NT2/D1 (cell line): ENCODE data around the gene SP8.
"Not testable (repeated sequence)": the region's sequence is repeated elsewhere in the genome, so short reads cannot be mapped to it uniquely, and the experiment has no call there.

ENCODE experiments used
- DNase-seq: peaks from one replicate; pipeline ENCODE4 v3.0.0-alpha.2; 2011; ENCODE audit warnings: low read depth, low spot score
- H3K27me3 ChIP-seq: 2 replicates; pipeline ENCODE4 v1.6.0; 2011; ENCODE audit warnings: mild to moderate bottlenecking; ENCODE audit not compliant: insufficient read length, insufficient read depth
- H3K36me3 ChIP-seq: 2 replicates; pipeline ENCODE4 v1.6.1; 2011; ENCODE audit warnings: mild to moderate bottlenecking, low read length, mixed read lengths; ENCODE audit not compliant: insufficient read depth, insufficient read length
- H3K4me1 ChIP-seq: 2 replicates; pipeline ENCODE4 v1.5.1; 2011; ENCODE audit not compliant: insufficient read depth, insufficient read length
- H3K4me3 ChIP-seq: 2 replicates; pipeline ENCODE4 v1.5.1; 2011; ENCODE audit warnings: low read depth; ENCODE audit not compliant: insufficient read length
- H3K9ac ChIP-seq: 2 replicates; pipeline ENCODE4 v1.6.0; 2011; ENCODE audit warnings: low read depth; ENCODE audit not compliant: insufficient read length
- H3K9me3 ChIP-seq: 2 replicates; pipeline ENCODE4 v1.5.1; 2011; ENCODE audit warnings: mild to moderate bottlenecking, low read length; ENCODE audit not compliant: insufficient read depth
- SUZ12 ChIP-seq: IDR thresholded peaks from 2 replicates; pipeline ENCODE4 v1.6.1; 2011; ENCODE audit not compliant: insufficient read length, insufficient read depth; ENCODE audit errors: extremely low read depth
- YY1 ChIP-seq: IDR thresholded peaks from 2 replicates; pipeline ENCODE4 v1.6.1; 2011; ENCODE audit not compliant: insufficient read length, insufficient read depth
- ZNF274 ChIP-seq: IDR thresholded peaks from 2 replicates; pipeline ENCODE4 v1.6.1; 2011; ENCODE audit warnings: mild to moderate bottlenecking, low read depth, low read length

SP8 gene

GRCh38 chr7:20827172-20827571 is 40.5 kb upstream of the SP8 start:
- H3K36me3 ChIP-seq = no peaks in the 10 kb centered on the region
- no peak overlapping the region for H3K9ac ChIP-seq
- no peaks in the 10 kb centered on the region for H3K9me3 ChIP-seq
- TF ChIP-seq SUZ12 = no peak
- no peak for TF ChIP-seq YY1
- TF ChIP-seq ZNF274 = no peak
- H3K4me3 ChIP-seq = no peak overlapping the region
- H3K4me1 ChIP-seq = peaks cover 5% of the 10 kb centered on the region
- no peaks in the 10 kb centered on the region for H3K27me3 ChIP-seq
- DNase-seq = no peak

- Histone ChIP-seq H3K9me3 (no peaks in the 10 kb centered on the region), H3K4me1 (peaks cover 3% of the 10 kb centered on the region), H3K9ac (no peak overlapping the region), H3K27me3 (no peaks in the 10 kb centered on the region), H3K36me3 (no peaks in the 10 kb centered on the region), H3K4me3 (no peak overlapping the region)
- peak; percentile 73 for DNase-seq
- no peak for TF ChIP-seq SUZ12
- no peak for TF ChIP-seq ZNF274
- no peak for TF ChIP-seq YY1
Measured at GRCh38 chr7:20826243-20826642, 39.6 kb upstream of the SP8 start.

- Histone ChIP-seq H3K27me3 (no peaks in the 10 kb centered on the region), H3K9ac (no peak overlapping the region), H3K4me1 (no peaks in the 10 kb centered on the region), H3K4me3 (no peak overlapping the region), H3K36me3 (no peaks in the 10 kb centered on the region), H3K9me3 (no peaks in the 10 kb centered on the region)
- no peak for DNase-seq
- TF ChIP-seq ZNF274 = no peak
- TF ChIP-seq SUZ12 = no peak
Measured at GRCh38 chr7:20825555-20825954, 38.9 kb upstream of the SP8 start.

- H3K36me3 ChIP-seq, H3K4me1 ChIP-seq: not testable (repeated sequence)
Measured at GRCh38 chr7:20821390-20821789, 34.7 kb upstream of the SP8 start.

GRCh38 chr7:20816372-20816959 is 29.8 kb upstream of the SP8 start:
- DNase-seq = no peak
- no peaks in the 10 kb centered on the region for H3K4me1 ChIP-seq
- no peak overlapping the region for H3K9ac ChIP-seq
- TF ChIP-seq SUZ12 (no peak), YY1 (no peak), ZNF274 (no peak)
- H3K27me3 ChIP-seq = no peaks in the 10 kb centered on the region
- no peak overlapping the region for H3K4me3 ChIP-seq
- H3K9me3 ChIP-seq = no peaks in the 10 kb centered on the region
- H3K36me3 ChIP-seq = no peaks in the 10 kb centered on the region

More at GRCh38 chr7:20821390-20821789, 34.7 kb upstream of the SP8 start:
- DNase-seq, H3K4me3 ChIP-seq, H3K9ac ChIP-seq, H3K9me3 ChIP-seq, H3K27me3 ChIP-seq: not testable (repeated sequence)

- no peaks in the 10 kb centered on the region for H3K4me1 ChIP-seq
- peaks cover 13% of the 10 kb centered on the region; the same call in 1 of the 2 replicates for H3K9me3 ChIP-seq
- no peak for DNase-seq
- no peak overlapping the region for H3K4me3 ChIP-seq
- no peak overlapping the region for H3K9ac ChIP-seq
- H3K36me3 ChIP-seq = no peaks in the 10 kb centered on the region
- H3K27me3 ChIP-seq = no peaks in the 10 kb centered on the region
- no peak for TF ChIP-seq ZNF274
- no peak for TF ChIP-seq SUZ12
- no peak for TF ChIP-seq YY1
Measured at GRCh38 chr7:20804345-20804744, 17.7 kb upstream of the SP8 start.

GRCh38 chr7:20799566-20800366 is 13.1 kb upstream of the SP8 start:
- Histone ChIP-seq H3K27me3 (peaks cover 27% of the 10 kb centered on the region), H3K4me3 (no peak overlapping the region), H3K4me1 (peaks cover 5% of the 10 kb centered on the region), H3K36me3 (no peaks in the 10 kb centered on the region), H3K9ac (no peak overlapping the region), H3K9me3 (no peaks in the 10 kb centered on the region)
- TF ChIP-seq YY1 (no peak), ZNF274 (no peak), SUZ12 (no peak)
- no peak for DNase-seq
